Esophagus squamous epithelium (tissue), 5 donors: ENCODE data around the gene CAPRIN2. TPM values are rescaled to one million over a fixed set of nuclear protein-coding genes. Genes with fewer than 3 reads are reported as not detected.

Source experiments
- DNase-seq: peaks from one replicate; lab custom pipeline; 2025; lab: John Stamatoyannopoulos, UW
- H3K27ac ChIP-seq, 4 donors: fragments of 200-600 bp; sonication (generic); one replicate each; pipeline ENCODE4 v1.5.1; 2016 to 2019; ENCODE audit warnings: mild to moderate bottlenecking in 1 of 4
- H3K27me3 ChIP-seq, 4 donors: fragments of 200-600 bp; sonication (generic); 1 replicate in 3 of 4; 2 replicates in 1 of 4; pipeline versions ENCODE4 v1.5.1 to v1.6.0; 2017 to 2021; ENCODE audit warnings: antibody characterized with exemption in 1 of 4
- H3K36me3 ChIP-seq, 3 donors: fragments of 200-600 bp; sonication (generic); one replicate each; pipeline ENCODE4 v1.5.1; 2016 to 2019
- H3K4me1 ChIP-seq, 3 donors: fragments of 200-600 bp; sonication (generic); one replicate each; pipeline ENCODE4 v1.5.1; 2017 to 2019
- H3K4me3 ChIP-seq, 4 donors: fragments of 200-600 bp; sonication (generic); 1 replicate in 3 of 4; 2 replicates in 1 of 4; pipeline ENCODE4 v1.5.1; 2016 to 2019; ENCODE audit warnings: mild to moderate bottlenecking in 2 of 4, moderate library complexity in 1 of 4
- H3K9me3 ChIP-seq, 3 donors: fragments of 200-600 bp; sonication (generic); one replicate each; pipeline ENCODE4 v1.5.1; 2016 to 2019
- POLR2A ChIP-seq, 4 donors: fragments of 450-650 bp; IDR thresholded peaks; one replicate each; pipeline ENCODE4 v1.6.1; 2017; ENCODE audit warnings: antibody characterized with exemption in 4 of 4, mild to moderate bottlenecking in 4 of 4, moderate library complexity in 3 of 4
- WGBS, 2 donors: methylation state at CpG; one replicate each; pipeline ENCODE4 v1.1.5; 2018; 5-methylcytosine and 5-hydroxymethylcytosine counted together
- intact Hi-C: fragments of 100-400 bp; cut with DNase I; formaldehyde crosslinking; loops from one replicate; pipeline ENCODE4 v1.15.0; 2022
- total RNA-seq, 4 donors: library from RNA; depleted of rRNA; stranded (reverse); fragments of >200 nt; gene quantifications; one replicate each; pipeline ENCODE4 v1.1.0, GENCODE V29; 2016
- TF ChIP-seq, protein P1 (sequence below), 6 experiments: fragments of 450-650 bp in 4 of 6; fragments of 200-600 bp in 2 of 6; sonication (generic) in 2 of 6; IDR thresholded peaks; one replicate each; pipeline ENCODE4 v1.5.1; 2016 to 2019; ENCODE audit warnings: antibody characterized with exemption in 6 of 6, mild to moderate bottlenecking in 4 of 6, moderate library complexity in 4 of 6
- donor health status: DM: yes; HTN: yes; CAD: no.

Gene CAPRIN2
- total RNA-seq, 4 donors from 2014 or later, result 2.5 to 26.5 (median 15.2) TPM

DNA sequence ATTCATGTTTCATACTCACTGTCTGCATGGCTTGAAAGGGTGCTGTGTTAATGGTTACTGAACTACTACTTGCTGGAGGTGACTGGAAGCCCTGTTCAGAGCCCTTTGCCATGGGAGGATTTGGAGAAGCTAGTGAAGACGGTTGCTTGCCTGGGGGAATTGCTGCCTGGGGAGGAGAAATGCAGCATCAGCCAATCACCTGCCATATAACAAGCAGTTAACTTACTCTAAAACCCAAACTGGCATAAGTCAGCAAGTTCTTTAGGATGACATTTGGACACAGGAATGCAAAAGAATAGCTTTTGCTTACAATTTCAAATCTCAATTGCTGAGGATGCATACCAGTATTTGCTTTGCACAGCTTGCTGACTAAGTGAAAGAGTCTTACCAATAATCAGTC, 35.7 kb downstream of the CAPRIN2 start:
- intact Hi-C loops, result no loop called here
- no peak for DNase-seq
- TF ChIP-seq, protein P1, sequence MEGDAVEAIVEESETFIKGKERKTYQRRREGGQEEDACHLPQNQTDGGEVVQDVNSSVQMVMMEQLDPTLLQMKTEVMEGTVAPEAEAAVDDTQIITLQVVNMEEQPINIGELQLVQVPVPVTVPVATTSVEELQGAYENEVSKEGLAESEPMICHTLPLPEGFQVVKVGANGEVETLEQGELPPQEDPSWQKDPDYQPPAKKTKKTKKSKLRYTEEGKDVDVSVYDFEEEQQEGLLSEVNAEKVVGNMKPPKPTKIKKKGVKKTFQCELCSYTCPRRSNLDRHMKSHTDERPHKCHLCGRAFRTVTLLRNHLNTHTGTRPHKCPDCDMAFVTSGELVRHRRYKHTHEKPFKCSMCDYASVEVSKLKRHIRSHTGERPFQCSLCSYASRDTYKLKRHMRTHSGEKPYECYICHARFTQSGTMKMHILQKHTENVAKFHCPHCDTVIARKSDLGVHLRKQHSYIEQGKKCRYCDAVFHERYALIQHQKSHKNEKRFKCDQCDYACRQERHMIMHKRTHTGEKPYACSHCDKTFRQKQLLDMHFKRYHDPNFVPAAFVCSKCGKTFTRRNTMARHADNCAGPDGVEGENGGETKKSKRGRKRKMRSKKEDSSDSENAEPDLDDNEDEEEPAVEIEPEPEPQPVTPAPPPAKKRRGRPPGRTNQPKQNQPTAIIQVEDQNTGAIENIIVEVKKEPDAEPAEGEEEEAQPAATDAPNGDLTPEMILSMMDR (IDR thresholded peaks at IDR 0.05), result no peak
- TF ChIP-seq POLR2A (IDR thresholded peaks at IDR 0.05), result no peak
- no peaks in the 10 kb centered on the region for H3K27me3 ChIP-seq
- H3K36me3 ChIP-seq, result peaks cover 0 to 93% (median 0%) of the 10 kb centered on the region in 3 donors
- H3K4me1 ChIP-seq, result peaks cover 0 to 4% (median 0%) of the 10 kb centered on the region in 3 donors
- no peak overlapping the region for H3K27ac ChIP-seq
- no peak overlapping the region for H3K4me3 ChIP-seq
- WGBS, 2 donors, result 50% methylated on average over 1 of the region's 1 CpG; no CpG with 5 or more reads in 1 of the 2 donors
- H3K9me3 ChIP-seq, result no peaks in the 10 kb centered on the region

DNA sequence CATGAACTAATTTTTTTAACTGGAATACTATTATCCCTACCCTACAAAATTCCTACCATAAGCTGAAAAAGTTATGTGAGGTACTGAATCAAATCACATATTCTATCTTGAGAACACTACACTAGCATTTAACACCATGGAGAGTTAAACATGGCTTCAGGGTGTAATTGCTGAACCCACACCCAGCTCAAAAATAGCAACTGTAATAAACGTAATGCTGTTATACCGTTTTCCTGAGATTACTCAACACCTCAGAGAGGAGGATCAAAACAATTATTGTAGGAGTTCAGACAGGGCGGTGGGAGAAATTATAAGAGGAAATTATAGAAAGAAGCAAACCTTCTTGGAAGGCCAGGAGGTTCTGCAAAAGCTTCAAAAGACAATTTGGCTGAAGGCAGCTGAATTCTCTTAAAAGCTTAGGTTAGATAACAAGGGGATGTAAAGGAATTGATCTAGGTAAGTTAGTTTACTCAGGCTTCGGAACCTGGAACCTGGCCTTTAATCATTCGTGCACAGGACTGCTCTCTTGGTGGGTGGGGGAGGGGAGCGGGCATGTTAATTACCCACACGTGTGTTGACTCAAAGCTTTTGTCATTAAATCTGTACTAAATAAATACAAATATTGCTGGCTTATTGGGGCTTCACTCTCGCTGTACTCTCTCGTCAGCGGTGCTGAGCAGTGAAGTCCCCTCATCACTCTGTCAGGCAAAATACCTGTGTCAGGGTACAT, 47.0 kb downstream of the CAPRIN2 start:
- intact Hi-C loops, result no loop called here
- H3K36me3 ChIP-seq, result peaks cover 0 to 31% (median 4%) of the 10 kb centered on the region in 3 donors
- no peak for TF ChIP-seq POLR2A (IDR thresholded peaks at IDR 0.05)
- TF ChIP-seq, protein P1 (IDR thresholded peaks at IDR 0.05), result no peak

DNA sequence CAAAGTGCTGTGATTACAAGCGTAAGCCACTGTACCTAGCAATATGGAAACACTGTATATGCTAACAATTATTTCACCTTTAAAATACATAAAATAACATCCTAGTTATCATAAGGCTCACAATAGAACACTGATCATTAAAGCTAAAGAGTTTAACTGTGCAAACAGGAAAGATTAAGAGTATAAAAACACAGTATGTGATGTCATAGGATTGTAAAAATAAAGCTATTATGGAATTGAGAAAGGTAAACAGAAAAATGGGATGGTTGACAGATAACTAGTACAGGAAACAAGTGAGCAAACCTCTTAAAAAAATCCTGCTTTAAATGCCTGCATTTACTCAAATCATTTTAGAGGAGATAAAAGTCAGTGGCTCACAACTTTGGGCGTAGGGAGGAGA, 48.3 kb downstream of the CAPRIN2 start:
- TF ChIP-seq, protein P1 (IDR thresholded peaks at IDR 0.05), result no peak
- TF ChIP-seq POLR2A (IDR thresholded peaks at IDR 0.05), result no peak
- Histone ChIP-seq H3K27ac (no peak overlapping the region), H3K27me3 (no peaks in the 10 kb centered on the region), H3K36me3 (peaks cover 0 to 22% (median 0%) of the 10 kb centered on the region in 3 donors), H3K4me3 (no peak overlapping the region), H3K9me3 (no peaks in the 10 kb centered on the region), H3K4me1 (peaks cover 0 to 38% (median 3%) of the 10 kb centered on the region in 3 donors)
- intact Hi-C loops, result no loop called here
- 75 to 79% methylated on average over 2 of the region's 2 CpGs for WGBS, 2 donors
- DNase-seq, result no peak

More for the DNA sequence above, 47.0 kb downstream of the CAPRIN2 start:
- WGBS, 2 donors, result 71 to 86% methylated on average over 10 of the region's 10 CpGs
- Histone ChIP-seq H3K27ac (no peak overlapping the region), H3K27me3 (no peaks in the 10 kb centered on the region), H3K4me1 (peaks cover 0 to 38% (median 3%) of the 10 kb centered on the region in 3 donors), H3K4me3 (no peak overlapping the region), H3K9me3 (no peaks in the 10 kb centered on the region)
- no peak for DNase-seq

DNA sequence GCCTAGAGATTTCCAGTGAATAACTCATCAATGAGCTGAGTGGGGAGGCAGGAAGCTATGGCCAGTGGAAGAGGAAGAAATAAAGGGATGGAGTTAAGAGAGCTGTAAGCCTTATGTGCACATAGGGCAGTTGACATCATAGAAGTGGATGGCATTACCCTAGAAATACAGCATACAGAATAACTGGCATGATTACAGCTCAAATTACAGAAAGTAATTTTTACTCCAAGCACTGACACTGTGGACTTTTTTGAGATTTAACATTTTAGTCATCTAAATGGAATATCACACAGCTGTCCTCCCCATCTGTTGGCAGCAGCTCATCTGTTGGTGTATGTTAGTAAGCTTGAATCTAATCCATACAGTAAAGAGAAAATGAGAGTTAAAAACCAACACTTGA, 53.7 kb downstream of the CAPRIN2 start:
- H3K27me3 ChIP-seq, result no peaks in the 10 kb centered on the region
- H3K4me3 ChIP-seq, result no peak overlapping the region
- no peaks in the 10 kb centered on the region for H3K9me3 ChIP-seq
- intact Hi-C loops, result no loop called here
- no peak for DNase-seq
- H3K36me3 ChIP-seq, result no peaks in the 10 kb centered on the region
- TF ChIP-seq, protein P1 (IDR thresholded peaks at IDR 0.05), result no peak
- TF ChIP-seq POLR2A (IDR thresholded peaks at IDR 0.05), result no peak
- H3K4me1 ChIP-seq, result peaks cover 4 to 8% (median 4%) of the 10 kb centered on the region in 3 donors
- no peak overlapping the region for H3K27ac ChIP-seq

DNA sequence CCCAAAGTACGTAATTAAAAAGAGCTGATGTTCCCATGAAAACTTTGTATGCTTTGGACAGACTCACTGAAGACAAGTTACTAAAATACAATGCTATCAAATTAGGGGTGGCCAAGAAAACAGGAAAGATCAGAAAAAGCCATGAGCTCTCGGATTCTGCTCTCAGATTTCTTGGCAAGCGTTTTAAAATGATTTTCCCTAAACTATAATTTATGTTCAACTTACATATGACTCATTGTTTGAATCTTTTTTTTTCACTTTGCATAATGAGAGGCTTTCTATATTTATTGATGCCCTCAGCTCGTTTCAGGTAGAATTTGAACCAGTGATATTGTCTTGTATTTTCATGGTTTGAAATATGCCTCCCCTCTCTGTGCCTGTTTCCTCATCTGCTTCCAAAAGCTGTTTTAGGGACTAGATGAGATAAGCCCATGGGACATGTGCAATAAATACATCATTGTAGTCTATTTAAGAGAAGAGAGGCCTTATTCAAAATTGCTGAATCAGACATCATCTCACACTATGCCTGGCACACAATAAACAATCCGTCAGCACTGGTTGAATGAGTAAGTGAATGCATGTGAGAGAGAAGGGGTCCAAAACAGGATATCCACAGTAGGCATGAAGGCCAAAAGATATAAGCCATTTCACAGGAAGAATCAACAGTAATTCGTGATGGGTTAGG, 54.4 kb downstream of the CAPRIN2 start:
- no peak for DNase-seq
- no peak for TF ChIP-seq POLR2A (IDR thresholded peaks at IDR 0.05)
- TF ChIP-seq, protein P1 (IDR thresholded peaks at IDR 0.05), result no peak
- intact Hi-C loops, result no loop called here
- WGBS, 2 donors, result 46 to 63% methylated on average over 6 of the region's 6 CpGs
- H3K27ac ChIP-seq, result no peak overlapping the region
- no peak overlapping the region for H3K4me3 ChIP-seq
- H3K27me3 ChIP-seq, result no peaks in the 10 kb centered on the region
- H3K4me1 ChIP-seq, result peaks cover 4 to 7% (median 4%) of the 10 kb centered on the region in 3 donors
- no peaks in the 10 kb centered on the region for H3K36me3 ChIP-seq
- H3K9me3 ChIP-seq, result no peaks in the 10 kb centered on the region
